Suprapubic skin (tissue), 4 donors: ENCODE measurements around the gene CASK. TPM values are rescaled to one million over a fixed set of nuclear protein-coding genes. Genes with fewer than 3 reads are reported as not detected.
"Not testable (repeated sequence)": the region's sequence is repeated elsewhere in the genome, so short reads cannot be mapped to it uniquely, and the experiment has no call there.

ENCODE experiments used
- DNase-seq, 2 donors: peaks; one replicate each; pipeline ENCODE4 v3.0.0-alpha.2; 2019; ENCODE audit warnings: low spot score in 2 of 2
- H3K27ac ChIP-seq: fragments of 200-600 bp; sonication (generic); one replicate; pipeline ENCODE4 v1.5.1; 2019
- H3K27me3 ChIP-seq: fragments of 200-600 bp; sonication (generic); one replicate; pipeline ENCODE4 v1.5.1; 2019
- H3K36me3 ChIP-seq: fragments of 200-600 bp; sonication (generic); one replicate; pipeline ENCODE4 v1.5.1; 2019
- H3K4me1 ChIP-seq: fragments of 200-600 bp; sonication (generic); one replicate; pipeline ENCODE4 v1.5.1; 2019
- H3K4me3 ChIP-seq: fragments of 200-600 bp; sonication (generic); one replicate; pipeline ENCODE4 v1.5.1; 2019; ENCODE audit warnings: mild to moderate bottlenecking
- H3K9me3 ChIP-seq: fragments of 200-600 bp; sonication (generic); one replicate; pipeline ENCODE4 v1.5.1; 2019
- CTCF ChIP-seq, 2 donors: fragments of 200-600 bp in 1 of 2; fragments of 450-650 bp in 1 of 2; sonication (generic) in 1 of 2; IDR thresholded peaks; one replicate each; pipeline ENCODE4 v1.5.1; 2016 to 2019; ENCODE audit warnings: antibody characterized with exemption in 2 of 2, mild to moderate bottlenecking in 1 of 2, moderate library complexity in 1 of 2
- EP300 ChIP-seq: sonication (generic); formaldehyde crosslinking; IDR thresholded peaks from one replicate; pipeline ENCODE4 v1.6.1; 2017; ENCODE audit warnings: antibody characterized with exemption
- POLR2A ChIP-seq, 2 donors: fragments of 450-650 bp; IDR thresholded peaks; one replicate each; pipeline ENCODE4 v1.6.1; 2017; ENCODE audit warnings: antibody characterized with exemption in 2 of 2, mild to moderate bottlenecking in 2 of 2, moderate library complexity in 2 of 2
- POLR2AphosphoS5 ChIP-seq, 3 donors: sonication (generic); formaldehyde crosslinking; IDR thresholded peaks; one replicate each; pipeline ENCODE4 v1.6.1; 2017; ENCODE audit warnings: antibody characterized with exemption in 3 of 3
- WGBS: methylation state at CpG from one replicate; pipeline ENCODE4 v1.1.5; 2018; 5-methylcytosine and 5-hydroxymethylcytosine counted together
- total RNA-seq, 4 donors: library from RNA; depleted of rRNA; stranded (reverse); fragments of >200 nt; gene quantifications; one replicate each; pipeline ENCODE4 v1.1.0, GENCODE V29; 2016

CASK gene
- total RNA-seq, 4 donors from 2014 or later: 19.4 to 28.6 (median 25.3) TPM

GRCh38 chrX:41616255-41616654, 307.1 kb downstream of the CASK start:
- Histone ChIP-seq H3K4me3 (no peak overlapping the region), H3K9me3 (no peaks in the 10 kb centered on the region), H3K27ac (no peak overlapping the region), H3K27me3 (no peaks in the 10 kb centered on the region), H3K36me3 (no peaks in the 10 kb centered on the region), H3K4me1 (no peaks in the 10 kb centered on the region)
- TF ChIP-seq CTCF (IDR thresholded peaks at IDR 0.05): no peak
- TF ChIP-seq POLR2AphosphoS5 (IDR thresholded peaks at IDR 0.05): no peak
- no peak for TF ChIP-seq EP300
- TF ChIP-seq POLR2A (IDR thresholded peaks at IDR 0.05): no peak
- no peak for DNase-seq

- Histone ChIP-seq H3K27me3 (no peaks in the 10 kb centered on the region), H3K36me3 (no peaks in the 10 kb centered on the region), H3K4me3 (no peak overlapping the region), H3K27ac (no peak overlapping the region), H3K4me1 (no peaks in the 10 kb centered on the region), H3K9me3 (no peaks in the 10 kb centered on the region)
- no peak for TF ChIP-seq EP300
- no peak for TF ChIP-seq CTCF (IDR thresholded peaks at IDR 0.05)
- TF ChIP-seq POLR2A (IDR thresholded peaks at IDR 0.05): no peak
- no peak for TF ChIP-seq POLR2AphosphoS5 (IDR thresholded peaks at IDR 0.05)
- WGBS: 65% methylated on average over 1 of the region's 1 CpG
- DNase-seq: no peak
Observed at GRCh38 chrX:41608244-41608643, 315.1 kb downstream of the CASK start.

- Histone ChIP-seq H3K36me3 (no peaks in the 10 kb centered on the region), H3K27ac (no peak overlapping the region), H3K9me3 (no peaks in the 10 kb centered on the region), H3K27me3 (no peaks in the 10 kb centered on the region), H3K4me3 (no peak overlapping the region), H3K4me1 (no peaks in the 10 kb centered on the region)
- no peak for TF ChIP-seq POLR2A (IDR thresholded peaks at IDR 0.05)
- DNase-seq: no peak
- WGBS: 84% methylated on average over 2 of the region's 2 CpGs
Observed at GRCh38 chrX:41607264-41607832, 316.0 kb downstream of the CASK start.

GRCh38 chrX:41606057-41606456, 317.3 kb downstream of the CASK start:
- H3K4me3 ChIP-seq, H3K36me3 ChIP-seq, H3K4me1 ChIP-seq, DNase-seq, H3K27me3 ChIP-seq, H3K27ac ChIP-seq, H3K9me3 ChIP-seq: not testable (repeated sequence)
- WGBS: over 99% methylated on average over 4 of the region's 4 CpGs

GRCh38 chrX:41604766-41605543, 318.4 kb downstream of the CASK start:
- DNase-seq: no peak
- no peaks in the 10 kb centered on the region for H3K4me1 ChIP-seq
- no peaks in the 10 kb centered on the region for H3K36me3 ChIP-seq
- no peak for TF ChIP-seq POLR2A (IDR thresholded peaks at IDR 0.05)
- TF ChIP-seq EP300: no peak
- TF ChIP-seq POLR2AphosphoS5 (IDR thresholded peaks at IDR 0.05): no peak
- no peak for TF ChIP-seq CTCF (IDR thresholded peaks at IDR 0.05)
- no peaks in the 10 kb centered on the region for H3K27me3 ChIP-seq
- no peaks in the 10 kb centered on the region for H3K9me3 ChIP-seq
- no peak overlapping the region for H3K27ac ChIP-seq
- WGBS: 58% methylated on average over 1 of the region's 1 CpG
- no peak overlapping the region for H3K4me3 ChIP-seq

GRCh38 chrX:41604177-41604576, 319.2 kb downstream of the CASK start:
- WGBS: 94% methylated on average over 2 of the region's 2 CpGs
- H3K9me3 ChIP-seq: no peaks in the 10 kb centered on the region
- H3K27me3 ChIP-seq: no peaks in the 10 kb centered on the region
- DNase-seq: no peak
- H3K4me3 ChIP-seq: no peak overlapping the region
- TF ChIP-seq POLR2A (IDR thresholded peaks at IDR 0.05) (no peak), POLR2AphosphoS5 (IDR thresholded peaks at IDR 0.05) (no peak), EP300 (no peak), CTCF (IDR thresholded peaks at IDR 0.05) (no peak)
- no peak overlapping the region for H3K27ac ChIP-seq
- H3K36me3 ChIP-seq: no peaks in the 10 kb centered on the region
- no peaks in the 10 kb centered on the region for H3K4me1 ChIP-seq
